Hematopoietic multipotent progenitor cell treated with erythropoietin and hydrocortisone succinate and interleukin-3 and kit ligand, for 6 days (in vitro differentiated cells): ENCODE results near the gene CRTC1.
"Not testable (repeated sequence)": the region's sequence is repeated elsewhere in the genome, so short reads cannot be mapped to it uniquely, and the experiment has no call there.

Experiments
- DNase-seq: peaks from one replicate; pipeline ENCODE4 v3.0.0-alpha.2; 2015

The CRTC1 gene

DNA sequence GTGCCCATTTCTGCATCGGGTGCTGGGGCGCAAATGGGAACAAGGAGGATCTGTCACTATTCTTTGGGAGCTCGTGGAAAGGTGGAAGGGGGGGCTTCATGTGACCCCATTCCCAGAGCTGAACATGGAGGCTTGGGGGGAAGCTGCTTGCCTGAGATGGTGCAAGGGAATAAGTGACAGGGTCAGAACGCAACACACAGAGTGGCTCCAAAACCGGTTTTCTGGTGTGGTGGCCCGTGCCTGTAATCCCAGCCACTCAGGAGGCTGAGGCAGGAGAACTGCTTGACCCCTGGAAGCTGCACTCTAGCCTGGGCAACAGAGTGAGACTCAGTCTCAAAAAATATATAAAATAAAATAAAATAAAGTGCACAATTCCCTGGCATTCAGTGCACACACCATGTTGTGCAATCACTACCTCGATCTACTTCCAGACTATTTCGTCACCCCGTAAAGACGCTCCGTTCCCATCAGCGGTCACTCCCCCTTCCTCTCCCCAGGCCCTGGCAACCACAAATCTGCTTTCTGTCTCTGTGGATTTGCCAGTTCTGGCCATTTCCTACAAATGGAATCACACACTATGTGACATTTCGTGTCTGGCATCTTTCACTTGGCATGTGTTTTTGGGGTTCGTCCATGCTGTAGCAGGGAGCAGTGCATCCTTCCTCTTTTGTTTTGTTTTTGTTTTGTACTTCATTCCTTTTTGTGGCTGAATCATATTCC, 125.8 kb downstream of the CRTC1 start:
- DNase-seq, result no peak

GRCh38 chr19:18811638-18812037, 128.2 kb downstream of the CRTC1 start:
- not testable (repeated sequence) for DNase-seq

GRCh38 chr19:18814063-18814462, 130.6 kb downstream of the CRTC1 start:
- DNase-seq, result no peak

DNA sequence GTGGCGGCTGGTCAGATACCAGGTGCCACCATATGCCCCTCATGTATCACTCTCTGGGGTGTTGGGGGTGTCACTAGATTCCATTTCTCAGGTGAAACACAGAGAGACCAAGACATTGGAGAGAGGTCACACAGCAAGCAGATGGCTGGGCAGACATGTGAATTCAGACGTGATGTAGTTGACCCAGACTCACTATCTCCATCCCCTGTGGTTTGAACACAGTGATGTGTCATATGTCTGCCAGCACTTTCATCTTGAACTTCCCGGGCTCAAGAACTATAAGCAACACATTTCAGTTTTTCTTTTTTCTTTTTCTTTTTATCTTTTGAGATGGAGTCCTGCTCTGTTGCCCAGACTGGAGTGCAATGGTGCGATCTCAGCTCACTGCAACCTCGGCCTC, 132.2 kb downstream of the CRTC1 start:
- DNase-seq, result no peak

GRCh38 chr19:18816645-18817044, 133.2 kb downstream of the CRTC1 start:
- not testable (repeated sequence) for DNase-seq

DNA sequence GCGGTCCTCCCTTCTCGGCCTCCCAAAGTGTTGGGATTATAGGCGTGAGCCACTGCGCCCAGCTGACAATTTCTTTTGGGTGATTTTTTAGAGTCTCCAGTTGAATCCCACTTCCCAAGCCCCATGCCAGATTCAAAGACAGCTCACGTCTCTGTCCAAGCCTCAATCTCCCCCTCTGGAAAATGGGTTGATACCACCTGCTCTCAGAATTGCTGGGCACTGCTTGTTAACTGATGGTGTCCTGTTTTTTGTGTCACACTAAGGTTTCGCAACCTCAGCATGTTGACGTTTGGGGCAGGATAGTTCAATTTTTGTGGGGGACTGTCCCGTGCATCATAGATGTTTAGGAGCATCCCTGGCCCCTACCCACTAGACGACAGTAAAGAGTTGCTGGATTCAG, 134.1 kb downstream of the CRTC1 start:
- no peak for DNase-seq

GRCh38 chr19:18828786-18829185, 145.3 kb downstream of the CRTC1 start:
- DNase-seq, result no peak

- DNase-seq, result no peak
Measured at GRCh38 chr19:18830488-18830887, 147.0 kb downstream of the CRTC1 start.

DNA sequence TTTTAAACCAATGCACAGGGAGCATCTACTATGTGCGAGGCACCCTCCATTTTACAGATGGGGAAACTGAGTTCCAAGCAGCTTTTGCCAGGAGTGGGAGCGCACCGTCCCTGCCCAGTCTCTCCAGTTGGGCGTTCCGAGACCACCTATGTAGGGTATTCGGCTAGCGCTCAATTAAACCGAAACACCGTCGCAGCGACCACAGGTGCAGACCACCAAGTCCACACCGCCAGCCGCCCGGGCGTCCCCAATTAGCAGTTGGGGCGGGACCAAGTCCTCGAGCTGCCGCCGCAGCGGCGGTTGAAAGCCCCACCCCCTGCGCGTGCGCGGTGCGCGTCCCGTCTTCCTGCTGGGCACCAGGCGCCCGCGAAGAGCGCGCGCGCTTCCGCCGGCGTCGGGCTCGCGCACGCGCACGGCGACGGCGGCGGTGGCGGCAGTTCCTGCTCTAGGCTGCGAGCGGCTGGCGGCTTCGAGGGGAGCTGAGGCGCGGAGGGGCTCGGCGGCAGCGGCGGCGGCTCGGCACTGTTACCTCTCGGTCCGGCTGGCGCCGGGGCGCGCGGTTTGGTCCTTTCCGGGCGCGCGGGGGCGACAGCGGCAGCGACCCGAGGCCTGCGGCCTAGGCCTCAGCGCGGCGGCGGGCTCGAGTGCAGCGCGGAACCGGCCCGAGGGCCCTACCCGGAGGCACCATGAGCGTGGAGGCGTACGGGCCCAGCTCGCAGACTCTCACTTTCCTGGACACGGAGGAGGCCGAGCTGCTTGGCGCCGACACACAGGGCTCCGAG, 148.2 kb downstream of the CRTC1 start, which contains the start of gene UPF1:
Gene UPF1 (plus strand): TSS at position 436 of the 782 bp plus-strand sequence. CDS start 251 bp downstream, at position 687.
- peak; percentile 96 for DNase-seq
